VCaP (cell line): Measurements from ENCODE around the gene RNASEH2B.

Source experiments
- H3K27ac ChIP-seq: fragments of 450-650 bp; 2 replicates; pipeline ENCODE4 v1.5.1; 2017
- CTCF ChIP-seq: fragments of 450-650 bp; conservative IDR thresholded peaks from 2 replicates; pipeline ENCODE4 v1.5.1; 2017; ENCODE audit warnings: mild to moderate bottlenecking, moderate library complexity

The RNASEH2B gene

GRCh38 chr13:50882816-50883435 lies 26.7 kb upstream of the RNASEH2B start:
- H3K27ac ChIP-seq = no peak overlapping the region
- no peak for TF ChIP-seq CTCF

GRCh38 chr13:50883728-50884127 lies 25.9 kb upstream of the RNASEH2B start:
- no peak for TF ChIP-seq CTCF
- H3K27ac ChIP-seq = no peak overlapping the region

- no peak for TF ChIP-seq CTCF
- no peak overlapping the region for H3K27ac ChIP-seq
Observed at GRCh38 chr13:50884265-50884664, 25.3 kb upstream of the RNASEH2B start.

- no peak overlapping the region for H3K27ac ChIP-seq
- no peak for TF ChIP-seq CTCF
Observed at GRCh38 chr13:50887151-50887550, 22.4 kb upstream of the RNASEH2B start.

- no peak overlapping the region for H3K27ac ChIP-seq
- no peak for TF ChIP-seq CTCF
Observed at GRCh38 chr13:50888362-50888761, 21.2 kb upstream of the RNASEH2B start.

- TF ChIP-seq CTCF = no peak
- H3K27ac ChIP-seq = no peak overlapping the region
Observed at GRCh38 chr13:50889317-50889716, 20.3 kb upstream of the RNASEH2B start.

GRCh38 chr13:50891206-50891605 lies 18.4 kb upstream of the RNASEH2B start:
- TF ChIP-seq CTCF = no peak
- no peak overlapping the region for H3K27ac ChIP-seq
